SK-N-SH (cell line): ENCODE measurements around the gene S100A16. TPM values are rescaled to one million over a fixed set of nuclear protein-coding genes. Genes with fewer than 3 reads are reported as not detected.

Experiments
- CTCF ChIA-PET: fragments of 300-600, 350-600 bp; formaldehyde crosslinking; extraction: SDS; loops from one replicate; lab custom pipeline; 2021; lab: Yijun Ruan, JAX
- POLR2A ChIA-PET: fragments of 350-600 bp; sonication (Branson Sonifier 250); formaldehyde crosslinking; extraction: SDS; loops from one replicate; lab custom pipeline; 2020; ENCODE audit warnings: antibody characterized with exemption, inconsistent platforms; lab: Yijun Ruan, JAX
- DNase-seq: peaks from one replicate; pipeline ENCODE4 v3.0.0; 2012
- H2AFZ ChIP-seq: fragments of 200-600 bp; sonication (generic); 2 replicates; pipeline ENCODE4 v1.8.1; 2016; ENCODE audit warnings: antibody characterized with exemption, mild to moderate bottlenecking, low read depth
- H3F3A ChIP-seq: fragments of 200-600 bp; sonication (generic); replicated peaks from 2 replicates; pipeline ENCODE3; 2016; ENCODE audit warnings: antibody characterized with exemption, mild to moderate bottlenecking; ENCODE audit not compliant: insufficient read depth
- H3K27ac ChIP-seq, 2 experiments: fragments of 200-500 bp in 1 of 2; fragments of 200-600 bp in 1 of 2; sonication (Bioruptor generic) in 1 of 2; sonication (generic), shearing (Covaris generic) in 1 of 2; 2 replicates each; pipeline versions ENCODE4 v1.5.1 to v1.6.1; 2014 to 2016; ENCODE audit warnings: low read depth in 2 of 2, inconsistent platforms in 1 of 2, low read length in 1 of 2, mild to moderate bottlenecking in 1 of 2, mixed read lengths in 1 of 2
- H3K27me3 ChIP-seq: fragments of 200-600 bp; sonication (generic), shearing (Covaris generic); 2 replicates; pipeline ENCODE4 v1.6.1; 2016; ENCODE audit warnings: mixed run types; ENCODE audit not compliant: insufficient read depth
- H3K36me3 ChIP-seq, 2 experiments: fragments of 200-500 bp in 1 of 2; fragments of 200-600 bp in 1 of 2; sonication (Bioruptor generic) in 1 of 2; sonication (generic) in 1 of 2; replicated peaks in 1 of 2; 2 replicates each; pipeline versions ENCODE3 to v1.5.1; 2014 to 2016; ENCODE audit warnings: low read length in 1 of 2, mild to moderate bottlenecking in 1 of 2; ENCODE audit not compliant: insufficient read depth in 2 of 2, control insufficient read depth in 1 of 2
- H3K4me1 ChIP-seq, 2 experiments: fragments of 200-500 bp in 1 of 2; fragments of 200-600 bp in 1 of 2; sonication (Bioruptor generic) in 1 of 2; sonication (generic), shearing (Covaris generic) in 1 of 2; 2 replicates each; pipeline versions ENCODE4 v1.5.1 to v1.6.1; 2014 to 2016; ENCODE audit warnings: low read depth in 1 of 2, low read length in 1 of 2, mixed run types in 1 of 2; ENCODE audit not compliant: insufficient read depth in 2 of 2, control insufficient read depth in 1 of 2
- H3K4me2 ChIP-seq: fragments of 200-600 bp; sonication (generic), shearing (Covaris generic); 2 replicates; pipeline ENCODE4 v1.6.1; 2017; ENCODE audit warnings: mixed run types
- H3K4me3 ChIP-seq, 2 experiments: fragments of 200-500 bp in 1 of 2; fragments of 200-600 bp in 1 of 2; sonication (Bioruptor generic) in 1 of 2; sonication (generic), shearing (Covaris generic) in 1 of 2; 2 replicates each; pipeline versions ENCODE4 v1.5.1 to v1.8.1; 2014 to 2016; ENCODE audit warnings: low read depth in 2 of 2, inconsistent platforms in 1 of 2, low read length in 1 of 2, mild to moderate bottlenecking in 1 of 2, mixed read lengths in 1 of 2, moderate library complexity in 1 of 2
- H3K79me2 ChIP-seq: fragments of 200-600 bp; sonication (generic); 2 replicates; pipeline ENCODE4 v1.8.1; 2017; ENCODE audit warnings: mild to moderate bottlenecking; ENCODE audit not compliant: insufficient read depth
- H3K9ac ChIP-seq: fragments of 200-600 bp; sonication (generic); 2 replicates; pipeline ENCODE4 v1.6.1; 2017; ENCODE audit warnings: mixed run types
- H3K9me2 ChIP-seq: fragments of 200-600 bp; sonication (generic); 2 replicates; pipeline ENCODE4 v1.6.1; 2017; ENCODE audit warnings: mixed run types
- H3K9me3 ChIP-seq: fragments of 200-600 bp; sonication (generic); 2 replicates; pipeline ENCODE4 v1.6.1; 2017; ENCODE audit warnings: mixed run types, mild to moderate bottlenecking, moderate library complexity
- H4K20me1 ChIP-seq: fragments of 200-600 bp; sonication (generic); 2 replicates; pipeline ENCODE4 v1.6.1; 2017; ENCODE audit warnings: mild to moderate bottlenecking, mixed run types; ENCODE audit not compliant: insufficient read depth
- CHD2 ChIP-seq: fragments of 150-350 bp; IDR thresholded peaks from 2 replicates; pipeline ENCODE4 v1.6.1; 2018; ENCODE audit warnings: low read length; ENCODE audit not compliant: partially characterized antibody
- EP300 ChIP-seq, 2 experiments: IDR thresholded peaks; 2 replicates each; pipeline versions ENCODE4 v1.4.0 to v1.6.1; 2012; ENCODE audit warnings: borderline replicate concordance in 1 of 2, low read depth in 1 of 2, low read length in 1 of 2
- FOSL2 ChIP-seq: IDR thresholded peaks from 2 replicates; pipeline ENCODE4 v1.4.0; 2012; ENCODE audit warnings: low read depth, mild to moderate bottlenecking, moderate library complexity, borderline replicate concordance
- FOXM1 ChIP-seq: IDR thresholded peaks from 2 replicates; pipeline ENCODE4 v1.4.0; 2012; ENCODE audit warnings: low read depth, mild to moderate bottlenecking
- JUND ChIP-seq: IDR thresholded peaks from 2 replicates; pipeline ENCODE4 v1.4.0; 2012
- MXI1 ChIP-seq: IDR thresholded peaks from 2 replicates; pipeline ENCODE4 v1.6.1; 2012; ENCODE audit warnings: mild to moderate bottlenecking, low read depth, low read length, improper control_type of control experiment
- NFIC ChIP-seq: IDR thresholded peaks from 2 replicates; pipeline ENCODE4 v1.4.0; 2012; ENCODE audit warnings: borderline replicate concordance
- NRF1 ChIP-seq: IDR thresholded peaks from 2 replicates; pipeline ENCODE4 v1.6.1; 2012; ENCODE audit warnings: low read depth, mild to moderate bottlenecking, low read length
- POLR2AphosphoS5 ChIP-seq: IDR thresholded peaks from 2 replicates; pipeline ENCODE4 v1.6.1; 2012; ENCODE audit warnings: low read depth, low read length
- REST ChIP-seq: IDR thresholded peaks from 2 replicates; pipeline ENCODE4 v1.6.1; 2012; ENCODE audit warnings: mild to moderate bottlenecking, low read depth, low read length, moderate library complexity
- RXRA ChIP-seq: IDR thresholded peaks from 2 replicates; pipeline ENCODE4 v1.4.0; 2012; ENCODE audit warnings: low read depth, mild to moderate bottlenecking, borderline replicate concordance
- TAF1 ChIP-seq: IDR thresholded peaks from 2 replicates; pipeline ENCODE4 v1.6.1; 2012; ENCODE audit warnings: low read depth, mild to moderate bottlenecking, low read length, moderate library complexity, borderline replicate concordance
- TEAD4 ChIP-seq: IDR thresholded peaks from 2 replicates; pipeline ENCODE4 v1.4.0; 2012; ENCODE audit warnings: mild to moderate bottlenecking, borderline replicate concordance; ENCODE audit not compliant: insufficient read depth
- USF1 ChIP-seq: IDR thresholded peaks from 2 replicates; pipeline ENCODE4 v1.4.0; 2012; ENCODE audit warnings: low read depth, borderline replicate concordance
- WGBS: methylation state at CpG from one replicate; pipeline ENCODE4 v1.1.6; 2017; ENCODE audit warnings: low lambda C conversion rate; 5-methylcytosine and 5-hydroxymethylcytosine counted together
- polyA plus RNA-seq, 3 experiments: library from polyadenylated mRNA; depleted of rRNA; stranded (reverse); fragments of >200 nt; gene quantifications; 2 replicates each; pipeline ENCODE4 v1.2.3, GENCODE V29; 2012
- TF ChIP-seq, protein P1 (sequence below): IDR thresholded peaks from 2 replicates; pipeline ENCODE4 v1.4.0; 2012; ENCODE audit warnings: low read depth, borderline replicate concordance
- TF ChIP-seq, protein P2 (sequence below): IDR thresholded peaks from 2 replicates; pipeline ENCODE4 v1.4.0; 2012; ENCODE audit warnings: low read depth
- TF ChIP-seq, protein P3 (sequence below): fragments of 150-350 bp; IDR thresholded peaks from 2 replicates; pipeline ENCODE4 v1.6.1; 2016; ENCODE audit warnings: mild to moderate bottlenecking, low read depth, low read length

S100A16 gene
- polyA plus RNA-seq, 1 of the 3 experiments (the other 2 are of a cell fraction), result 512 TPM

DNA sequence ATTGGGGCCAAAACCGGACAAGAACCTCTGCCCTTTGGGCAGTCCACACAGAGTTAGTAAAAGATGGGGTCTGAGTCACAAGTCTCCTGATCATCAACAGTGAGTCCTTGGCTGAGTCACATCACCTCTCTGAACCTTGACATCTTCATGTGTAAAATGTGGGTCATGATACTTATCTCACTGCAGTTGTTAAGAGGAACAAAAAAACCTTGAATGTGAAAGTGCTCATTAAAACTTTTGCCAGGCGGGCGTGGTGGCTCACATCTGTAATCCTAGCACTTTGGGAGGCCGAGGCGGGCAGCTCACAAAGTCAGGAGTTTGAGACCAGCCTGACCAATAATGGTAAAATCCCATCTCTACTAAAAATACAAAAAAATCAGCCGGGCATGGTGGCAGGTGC is 15.7 kb downstream of the S100A16 start:
- H3K27ac ChIP-seq, result no peak overlapping the region
- H3K4me1 ChIP-seq, result peaks cover 4 to 5% of the 10 kb centered on the region in 2 experiments; a peak in 1 of 4 replicates
- H4K20me1 ChIP-seq, result no peaks in the 10 kb centered on the region
- no peaks in the 10 kb centered on the region for H3K79me2 ChIP-seq
- H3F3A ChIP-seq, result peaks cover 5% of the 10 kb centered on the region
- H3K4me3 ChIP-seq, result no peak overlapping the region
- no peaks in the 10 kb centered on the region for H3K36me3 ChIP-seq
- no peaks in the 10 kb centered on the region for H3K9me3 ChIP-seq
- CTCF ChIA-PET, result interaction anchor here (1.1 to 1.2 kb wide), 2 partner anchors 11 to 245 kb away, joined by 3 read pairs; no protein-coding TSS in a partner anchor
- 80% methylated on average over 6 of the region's 6 CpGs for WGBS
- H3K4me2 ChIP-seq, result no peak overlapping the region
- H3K27me3 ChIP-seq, result no peaks in the 10 kb centered on the region
- POLR2A ChIA-PET, result no interaction called here
- H3K9ac ChIP-seq, result no peak overlapping the region
- no peaks in the 10 kb centered on the region for H3K9me2 ChIP-seq
- DNase-seq, result no peak
- no peak overlapping the region for H2AFZ ChIP-seq
- peak; percentile 37; the same call in 1 of the 2 replicates for TF ChIP-seq FOSL2
- no peak for TF ChIP-seq FOXM1
- TF ChIP-seq, protein P1, sequence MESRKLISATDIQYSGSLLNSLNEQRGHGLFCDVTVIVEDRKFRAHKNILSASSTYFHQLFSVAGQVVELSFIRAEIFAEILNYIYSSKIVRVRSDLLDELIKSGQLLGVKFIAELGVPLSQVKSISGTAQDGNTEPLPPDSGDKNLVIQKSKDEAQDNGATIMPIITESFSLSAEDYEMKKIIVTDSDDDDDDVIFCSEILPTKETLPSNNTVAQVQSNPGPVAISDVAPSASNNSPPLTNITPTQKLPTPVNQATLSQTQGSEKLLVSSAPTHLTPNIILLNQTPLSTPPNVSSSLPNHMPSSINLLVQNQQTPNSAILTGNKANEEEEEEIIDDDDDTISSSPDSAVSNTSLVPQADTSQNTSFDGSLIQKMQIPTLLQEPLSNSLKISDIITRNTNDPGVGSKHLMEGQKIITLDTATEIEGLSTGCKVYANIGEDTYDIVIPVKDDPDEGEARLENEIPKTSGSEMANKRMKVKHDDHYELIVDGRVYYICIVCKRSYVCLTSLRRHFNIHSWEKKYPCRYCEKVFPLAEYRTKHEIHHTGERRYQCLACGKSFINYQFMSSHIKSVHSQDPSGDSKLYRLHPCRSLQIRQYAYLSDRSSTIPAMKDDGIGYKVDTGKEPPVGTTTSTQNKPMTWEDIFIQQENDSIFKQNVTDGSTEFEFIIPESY, result no peak
- TF ChIP-seq JUND, result no peak

DNA sequence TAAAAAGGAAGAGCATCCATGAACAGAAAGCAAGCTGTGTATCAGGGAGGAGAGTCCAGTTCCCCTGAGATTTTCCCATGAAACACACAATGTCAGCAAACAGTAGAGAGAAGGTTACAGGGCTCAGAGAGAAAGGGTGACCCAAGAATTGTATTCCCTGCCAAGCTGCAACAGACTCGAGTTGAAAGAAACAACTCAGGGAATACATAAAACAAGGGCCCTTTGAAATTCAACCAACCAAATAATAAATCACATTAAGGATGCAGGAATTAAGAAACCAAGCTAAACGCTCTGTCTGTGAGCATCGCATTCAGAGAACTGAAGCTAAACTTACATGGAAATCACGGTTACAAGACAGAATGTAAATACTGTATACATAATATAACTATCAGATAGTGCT is 20.2 kb downstream of the S100A16 start:
- Histone ChIP-seq H4K20me1 (no peaks in the 10 kb centered on the region), H3K9ac (no peak overlapping the region)
- no peak for TF ChIP-seq TAF1
- no peak for TF ChIP-seq POLR2AphosphoS5
- no peak for TF ChIP-seq JUND
- no peak for TF ChIP-seq EP300 (IDR thresholded peaks at IDR 0.05; ENCODE audit: borderline replicate concordance in 1 of 2, low read depth in 1 of 2, low read length in 1 of 2)
- no peak for TF ChIP-seq TEAD4
- TF ChIP-seq, protein P1, result no peak
- TF ChIP-seq, protein P2, sequence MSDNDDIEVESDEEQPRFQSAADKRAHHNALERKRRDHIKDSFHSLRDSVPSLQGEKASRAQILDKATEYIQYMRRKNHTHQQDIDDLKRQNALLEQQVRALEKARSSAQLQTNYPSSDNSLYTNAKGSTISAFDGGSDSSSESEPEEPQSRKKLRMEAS, result no peak
- TF ChIP-seq REST, result no peak
- TF ChIP-seq MXI1, result no peak
- TF ChIP-seq USF1, result no peak
- no peak for TF ChIP-seq RXRA
- TF ChIP-seq NFIC, result no peak
- TF ChIP-seq, protein P3, sequence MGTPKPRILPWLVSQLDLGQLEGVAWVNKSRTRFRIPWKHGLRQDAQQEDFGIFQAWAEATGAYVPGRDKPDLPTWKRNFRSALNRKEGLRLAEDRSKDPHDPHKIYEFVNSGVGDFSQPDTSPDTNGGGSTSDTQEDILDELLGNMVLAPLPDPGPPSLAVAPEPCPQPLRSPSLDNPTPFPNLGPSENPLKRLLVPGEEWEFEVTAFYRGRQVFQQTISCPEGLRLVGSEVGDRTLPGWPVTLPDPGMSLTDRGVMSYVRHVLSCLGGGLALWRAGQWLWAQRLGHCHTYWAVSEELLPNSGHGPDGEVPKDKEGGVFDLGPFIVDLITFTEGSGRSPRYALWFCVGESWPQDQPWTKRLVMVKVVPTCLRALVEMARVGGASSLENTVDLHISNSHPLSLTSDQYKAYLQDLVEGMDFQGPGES, result no peak
- TF ChIP-seq NRF1, result no peak
- TF ChIP-seq CHD2, result no peak
- TF ChIP-seq, all 33 proteins: peak for 0
- no peak overlapping the region for H3K4me2 ChIP-seq
- no peaks in the 10 kb centered on the region for H3K36me3 ChIP-seq
- CTCF ChIA-PET, result interaction anchor here (0.7 to 1.2 kb wide), 6 partner anchors 21 to 97 kb away, joined by 3 to 5 read pairs (median 4); no protein-coding TSS in a partner anchor
- H3K9me2 ChIP-seq, result no peaks in the 10 kb centered on the region
- H3K9me3 ChIP-seq, result no peaks in the 10 kb centered on the region
- DNase-seq, result no peak
- H3K4me3 ChIP-seq, result no peak overlapping the region
- H3F3A ChIP-seq, result peaks cover 6% of the 10 kb centered on the region
- no peaks in the 10 kb centered on the region for H3K79me2 ChIP-seq
- H3K27me3 ChIP-seq, result no peaks in the 10 kb centered on the region
- POLR2A ChIA-PET, result no interaction called here
- no peak overlapping the region for H3K27ac ChIP-seq
- WGBS, result 76% methylated on average over 4 of the region's 4 CpGs
- no peaks in the 10 kb centered on the region for H3K4me1 ChIP-seq
- no peak overlapping the region for H2AFZ ChIP-seq
